HL-60 (cell line): ENCODE results near the gene SLC39A3.

ENCODE experiments used
- POLR2AphosphoS5 ChIP-seq: IDR thresholded peaks from 2 replicates; pipeline ENCODE4 v1.6.1; 2012; ENCODE audit warnings: low read depth
- TF ChIP-seq, protein P1 (sequence below): IDR thresholded peaks from 2 replicates; pipeline ENCODE4 v1.6.1; 2012; ENCODE audit warnings: low read depth; ENCODE audit not compliant: insufficient replicate concordance
- TF ChIP-seq, protein P2 (sequence below): IDR thresholded peaks from one replicate; pipeline ENCODE4 v1.5.1; 2011; ENCODE audit warnings: low read length, control low read depth, inconsistent platforms; ENCODE audit not compliant: insufficient read depth

DNA sequence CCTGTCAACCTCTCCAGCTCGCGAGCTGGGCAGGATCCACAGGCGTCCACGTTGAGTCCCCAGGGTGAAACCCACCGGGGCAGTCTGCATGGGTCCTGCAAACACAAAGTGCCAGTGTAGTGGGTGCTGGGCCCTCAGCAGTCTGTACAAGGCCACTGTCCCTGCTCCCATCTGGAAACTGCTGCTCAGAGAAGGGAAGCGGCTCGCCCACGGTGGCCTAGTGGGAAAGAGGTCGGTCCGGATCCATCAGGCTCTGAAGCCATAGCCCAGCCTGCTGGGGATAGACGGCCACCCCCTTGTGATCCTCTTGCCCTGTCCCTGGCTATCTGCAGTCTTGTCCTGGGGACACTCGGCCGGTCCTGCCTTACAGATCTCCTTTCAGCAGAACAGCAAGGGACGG is 16.1 kb downstream of the SLC39A3 start:
- TF ChIP-seq POLR2AphosphoS5: no peak
- TF ChIP-seq, protein P1, sequence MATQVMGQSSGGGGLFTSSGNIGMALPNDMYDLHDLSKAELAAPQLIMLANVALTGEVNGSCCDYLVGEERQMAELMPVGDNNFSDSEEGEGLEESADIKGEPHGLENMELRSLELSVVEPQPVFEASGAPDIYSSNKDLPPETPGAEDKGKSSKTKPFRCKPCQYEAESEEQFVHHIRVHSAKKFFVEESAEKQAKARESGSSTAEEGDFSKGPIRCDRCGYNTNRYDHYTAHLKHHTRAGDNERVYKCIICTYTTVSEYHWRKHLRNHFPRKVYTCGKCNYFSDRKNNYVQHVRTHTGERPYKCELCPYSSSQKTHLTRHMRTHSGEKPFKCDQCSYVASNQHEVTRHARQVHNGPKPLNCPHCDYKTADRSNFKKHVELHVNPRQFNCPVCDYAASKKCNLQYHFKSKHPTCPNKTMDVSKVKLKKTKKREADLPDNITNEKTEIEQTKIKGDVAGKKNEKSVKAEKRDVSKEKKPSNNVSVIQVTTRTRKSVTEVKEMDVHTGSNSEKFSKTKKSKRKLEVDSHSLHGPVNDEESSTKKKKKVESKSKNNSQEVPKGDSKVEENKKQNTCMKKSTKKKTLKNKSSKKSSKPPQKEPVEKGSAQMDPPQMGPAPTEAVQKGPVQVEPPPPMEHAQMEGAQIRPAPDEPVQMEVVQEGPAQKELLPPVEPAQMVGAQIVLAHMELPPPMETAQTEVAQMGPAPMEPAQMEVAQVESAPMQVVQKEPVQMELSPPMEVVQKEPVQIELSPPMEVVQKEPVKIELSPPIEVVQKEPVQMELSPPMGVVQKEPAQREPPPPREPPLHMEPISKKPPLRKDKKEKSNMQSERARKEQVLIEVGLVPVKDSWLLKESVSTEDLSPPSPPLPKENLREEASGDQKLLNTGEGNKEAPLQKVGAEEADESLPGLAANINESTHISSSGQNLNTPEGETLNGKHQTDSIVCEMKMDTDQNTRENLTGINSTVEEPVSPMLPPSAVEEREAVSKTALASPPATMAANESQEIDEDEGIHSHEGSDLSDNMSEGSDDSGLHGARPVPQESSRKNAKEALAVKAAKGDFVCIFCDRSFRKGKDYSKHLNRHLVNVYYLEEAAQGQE: no peak
- TF ChIP-seq, protein P2, sequence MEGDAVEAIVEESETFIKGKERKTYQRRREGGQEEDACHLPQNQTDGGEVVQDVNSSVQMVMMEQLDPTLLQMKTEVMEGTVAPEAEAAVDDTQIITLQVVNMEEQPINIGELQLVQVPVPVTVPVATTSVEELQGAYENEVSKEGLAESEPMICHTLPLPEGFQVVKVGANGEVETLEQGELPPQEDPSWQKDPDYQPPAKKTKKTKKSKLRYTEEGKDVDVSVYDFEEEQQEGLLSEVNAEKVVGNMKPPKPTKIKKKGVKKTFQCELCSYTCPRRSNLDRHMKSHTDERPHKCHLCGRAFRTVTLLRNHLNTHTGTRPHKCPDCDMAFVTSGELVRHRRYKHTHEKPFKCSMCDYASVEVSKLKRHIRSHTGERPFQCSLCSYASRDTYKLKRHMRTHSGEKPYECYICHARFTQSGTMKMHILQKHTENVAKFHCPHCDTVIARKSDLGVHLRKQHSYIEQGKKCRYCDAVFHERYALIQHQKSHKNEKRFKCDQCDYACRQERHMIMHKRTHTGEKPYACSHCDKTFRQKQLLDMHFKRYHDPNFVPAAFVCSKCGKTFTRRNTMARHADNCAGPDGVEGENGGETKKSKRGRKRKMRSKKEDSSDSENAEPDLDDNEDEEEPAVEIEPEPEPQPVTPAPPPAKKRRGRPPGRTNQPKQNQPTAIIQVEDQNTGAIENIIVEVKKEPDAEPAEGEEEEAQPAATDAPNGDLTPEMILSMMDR: no peak
